AG09319 (cell line): ENCODE measurements around the gene SLC22A7.
"Not testable (repeated sequence)": the region's sequence is repeated elsewhere in the genome, so short reads cannot be mapped to it uniquely, and the experiment has no call there.

ENCODE experiments used
- DNase-seq: peaks from one replicate; pipeline ENCODE4 v3.0.0-alpha.2; 2010; ENCODE audit warnings: low read depth; ENCODE audit errors: extremely low read depth
- TF ChIP-seq, protein P1 (sequence below): IDR thresholded peaks from 2 replicates; pipeline ENCODE4 v1.5.1; 2011; ENCODE audit warnings: low read depth, mild to moderate bottlenecking, inconsistent platforms, low read length, moderate library complexity

SLC22A7 gene

GRCh38 chr6:43298565-43299337 lies 691 bp downstream of the SLC22A7 start:
- no peak for DNase-seq
- TF ChIP-seq, protein P1, sequence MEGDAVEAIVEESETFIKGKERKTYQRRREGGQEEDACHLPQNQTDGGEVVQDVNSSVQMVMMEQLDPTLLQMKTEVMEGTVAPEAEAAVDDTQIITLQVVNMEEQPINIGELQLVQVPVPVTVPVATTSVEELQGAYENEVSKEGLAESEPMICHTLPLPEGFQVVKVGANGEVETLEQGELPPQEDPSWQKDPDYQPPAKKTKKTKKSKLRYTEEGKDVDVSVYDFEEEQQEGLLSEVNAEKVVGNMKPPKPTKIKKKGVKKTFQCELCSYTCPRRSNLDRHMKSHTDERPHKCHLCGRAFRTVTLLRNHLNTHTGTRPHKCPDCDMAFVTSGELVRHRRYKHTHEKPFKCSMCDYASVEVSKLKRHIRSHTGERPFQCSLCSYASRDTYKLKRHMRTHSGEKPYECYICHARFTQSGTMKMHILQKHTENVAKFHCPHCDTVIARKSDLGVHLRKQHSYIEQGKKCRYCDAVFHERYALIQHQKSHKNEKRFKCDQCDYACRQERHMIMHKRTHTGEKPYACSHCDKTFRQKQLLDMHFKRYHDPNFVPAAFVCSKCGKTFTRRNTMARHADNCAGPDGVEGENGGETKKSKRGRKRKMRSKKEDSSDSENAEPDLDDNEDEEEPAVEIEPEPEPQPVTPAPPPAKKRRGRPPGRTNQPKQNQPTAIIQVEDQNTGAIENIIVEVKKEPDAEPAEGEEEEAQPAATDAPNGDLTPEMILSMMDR, result no peak

DNA sequence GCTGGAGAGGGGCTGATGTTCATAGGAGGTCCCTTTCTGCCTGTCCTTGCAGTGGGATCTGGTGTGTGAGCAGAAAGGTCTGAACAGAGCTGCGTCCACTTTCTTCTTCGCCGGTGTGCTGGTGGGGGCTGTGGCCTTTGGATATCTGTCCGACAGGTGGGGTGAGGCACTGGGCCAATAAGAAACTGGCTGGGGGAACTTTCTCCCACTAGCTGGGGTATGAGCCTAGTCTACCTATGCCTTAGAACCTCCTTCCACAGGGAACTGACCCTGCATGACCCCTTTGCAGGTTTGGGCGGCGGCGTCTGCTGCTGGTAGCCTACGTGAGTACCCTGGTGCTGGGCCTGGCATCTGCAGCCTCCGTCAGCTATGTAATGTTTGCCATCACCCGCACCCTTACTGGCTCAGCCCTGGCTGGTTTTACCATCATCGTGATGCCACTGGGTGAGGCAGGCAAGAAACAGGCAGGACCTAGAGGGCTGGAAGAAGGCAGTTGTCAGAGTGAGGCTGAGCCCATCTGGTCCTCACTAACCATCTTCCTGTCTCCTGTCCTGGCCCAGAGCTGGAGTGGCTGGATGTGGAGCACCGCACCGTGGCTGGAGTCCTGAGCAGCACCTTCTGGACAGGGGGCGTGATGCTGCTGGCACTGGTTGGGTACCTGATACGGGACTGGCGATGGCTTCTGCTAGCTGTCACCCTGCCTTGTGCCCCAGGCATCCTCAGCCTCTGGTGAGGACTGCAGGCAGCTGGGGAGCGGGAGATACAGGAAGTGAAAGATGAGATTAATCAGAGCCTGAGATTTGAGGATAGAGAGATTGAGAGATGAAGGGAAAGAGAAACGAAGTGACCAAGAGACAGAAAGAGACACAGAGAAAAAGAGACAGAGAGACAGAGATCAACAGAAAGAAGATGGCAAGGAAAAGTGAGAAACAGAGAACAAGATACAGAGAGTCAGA lies 1.6 kb downstream of the SLC22A7 start:
- no peak for DNase-seq

GRCh38 chr6:43301081-43301870 lies 3.2 kb downstream of the SLC22A7 start:
- TF ChIP-seq, protein P1, result no peak
- no peak for DNase-seq

More for the DNA sequence above, 1.6 kb downstream of the SLC22A7 start:
- TF ChIP-seq, protein P1, result no peak

- no peak for DNase-seq
- TF ChIP-seq, protein P1, result no peak
Observed at GRCh38 chr6:43302126-43302525, 4.1 kb downstream of the SLC22A7 start.

DNA sequence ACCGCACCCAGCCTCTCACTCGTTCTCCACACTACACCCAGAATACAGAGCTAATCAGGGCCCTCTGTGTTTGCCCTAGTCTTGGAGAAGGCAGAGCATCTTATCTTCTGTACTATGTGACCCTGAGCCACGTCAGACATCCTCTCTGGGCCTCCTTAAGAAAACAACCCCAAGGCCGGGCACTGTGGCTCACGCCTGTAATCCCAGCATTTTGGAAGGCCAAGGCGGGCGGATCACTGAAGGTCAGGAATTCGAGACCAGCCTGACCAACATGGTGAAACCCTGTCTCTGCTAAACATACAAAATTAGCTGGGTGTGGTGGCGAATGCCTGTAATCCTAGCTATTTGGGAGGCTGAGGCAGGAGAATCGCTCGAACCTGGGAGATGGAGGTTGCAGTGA lies 4.9 kb downstream of the SLC22A7 start:
- DNase-seq, result not testable (repeated sequence)

- DNase-seq, result no peak
- TF ChIP-seq, protein P1, result no peak
Observed at GRCh38 chr6:43303751-43304331, 5.8 kb downstream of the SLC22A7 start.

GRCh38 chr6:43304361-43304760 lies 6.3 kb downstream of the SLC22A7 start:
- TF ChIP-seq, protein P1, result no peak
- DNase-seq, result no peak
